Stimulated activated CD4-positive, alpha-beta T cell treated with anti-CD3 and anti-CD28 coated beads, Interleukin-4, amount 100 ng/mL, for 4 hours (primary cell): Measurements from ENCODE around the gene SURF1.

Experiments used
- DNase-seq, 2 experiments: peaks; one replicate each; pipeline ENCODE4 v3.0.0-alpha.2; 2020

Gene SURF1

DNA sequence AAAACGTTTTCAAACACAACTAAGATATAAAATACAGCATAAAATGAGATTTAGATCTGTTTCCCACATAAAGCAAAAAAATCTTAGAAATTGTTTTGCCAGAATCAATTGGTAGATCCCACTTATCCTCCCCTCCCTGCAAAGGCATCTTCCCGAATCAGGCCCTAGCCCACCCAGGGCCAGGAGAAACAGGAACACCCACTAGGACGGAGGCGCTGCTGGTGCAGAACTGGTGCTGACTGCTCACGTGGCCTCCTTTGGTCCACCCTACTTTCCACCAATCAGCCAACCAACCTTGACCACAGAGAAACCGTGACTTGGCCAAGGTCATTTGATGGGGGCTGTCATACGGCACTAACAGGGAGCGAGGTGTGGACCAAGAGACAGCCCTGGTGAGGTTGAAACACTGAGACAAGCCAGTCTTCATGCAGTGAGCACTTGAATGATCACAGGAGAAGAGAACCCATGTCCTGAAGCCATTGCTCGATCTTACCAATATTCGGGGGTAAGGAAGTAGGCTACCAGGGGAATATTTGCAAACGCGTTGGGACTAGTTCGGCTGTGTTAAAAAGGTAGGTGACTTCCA, 5.3 kb upstream of the SURF1 start:
- no peak for DNase-seq

DNA sequence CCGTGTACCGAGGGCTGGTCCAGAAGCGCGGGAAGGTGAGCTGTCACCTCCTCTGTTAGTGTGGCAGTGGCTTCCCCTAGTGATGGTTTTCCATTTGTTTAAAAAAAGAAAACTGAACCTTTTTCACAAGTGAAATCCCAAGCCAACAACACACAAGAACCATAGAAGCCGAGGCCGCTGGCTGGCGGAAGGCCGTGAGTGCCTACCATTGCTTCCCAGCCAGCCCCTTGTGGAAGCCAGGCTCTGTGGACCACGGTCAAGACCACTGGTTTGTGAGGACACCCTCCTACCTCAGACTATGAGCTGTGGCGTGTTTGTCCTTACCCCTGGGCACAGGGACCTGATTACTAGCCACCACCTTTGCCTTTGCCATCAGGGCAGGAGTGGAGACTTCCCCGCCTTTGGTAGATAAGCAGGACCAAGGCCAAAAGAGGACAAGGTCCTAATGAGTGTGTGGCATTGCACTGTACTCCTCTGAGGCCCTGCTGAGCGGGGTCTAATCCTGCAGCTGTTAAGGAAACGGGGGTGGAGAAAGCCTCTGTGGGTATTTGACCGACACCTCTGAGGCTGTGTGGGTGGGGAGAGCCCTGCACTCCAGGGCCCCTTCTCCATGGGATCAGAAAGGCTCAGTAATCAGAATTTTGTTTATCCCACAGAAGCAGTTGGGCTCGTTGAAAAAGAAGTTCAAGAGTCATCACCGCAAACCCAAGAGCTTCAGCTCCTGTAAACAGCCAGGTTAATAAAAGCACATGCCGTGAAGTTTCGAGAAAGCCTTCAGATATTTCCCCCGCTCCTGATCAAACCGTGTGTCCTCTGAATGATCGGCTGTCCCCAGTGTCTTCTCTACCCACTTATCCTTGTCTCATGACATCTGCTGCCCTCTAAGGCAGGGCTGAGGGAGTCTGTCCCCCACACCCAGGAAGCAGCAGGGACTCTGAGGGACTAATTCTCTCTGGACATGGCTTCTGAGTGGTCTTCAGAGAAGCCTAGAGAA, 4.4 kb upstream of the SURF1 start:
- DNase-seq, result no peak

DNA sequence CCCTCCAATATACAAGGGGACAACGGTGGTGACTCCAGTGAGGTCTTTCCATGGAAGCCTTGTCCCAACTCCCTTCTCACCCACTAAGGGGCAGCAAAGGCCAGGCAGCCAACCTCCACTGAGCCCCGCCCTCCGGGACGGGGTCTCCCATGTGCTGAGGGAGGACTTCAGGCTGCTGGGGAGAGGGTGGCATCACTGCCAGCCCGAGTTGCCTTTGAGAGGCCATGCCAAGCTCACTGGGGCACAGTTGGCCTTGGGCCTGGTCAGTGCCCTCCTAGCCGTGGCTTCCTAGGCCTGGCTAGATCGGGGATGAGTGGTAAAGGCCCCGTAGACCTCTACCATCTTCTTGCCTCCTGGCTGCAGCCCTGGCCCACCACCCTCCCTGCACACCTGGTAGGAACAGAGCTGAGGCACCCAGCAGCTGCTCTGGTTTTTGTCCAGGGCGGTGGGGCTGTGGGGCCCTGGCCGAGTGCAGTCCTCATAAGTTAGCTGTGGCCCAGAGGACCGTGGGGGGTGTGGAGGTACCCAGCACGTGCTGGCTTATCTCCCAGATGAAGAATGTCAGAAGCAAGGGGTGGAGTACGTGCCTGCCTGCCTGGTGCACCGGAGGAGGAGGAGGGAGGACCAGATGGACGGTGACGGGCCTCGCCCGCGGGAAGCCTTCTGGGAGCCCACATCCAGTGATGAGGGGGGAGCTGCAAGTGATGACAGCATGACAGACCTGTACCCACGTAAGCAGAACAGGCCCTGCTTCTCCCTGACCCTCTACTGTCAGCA, 3.3 kb upstream of the SURF1 start:
- no peak for DNase-seq

DNA sequence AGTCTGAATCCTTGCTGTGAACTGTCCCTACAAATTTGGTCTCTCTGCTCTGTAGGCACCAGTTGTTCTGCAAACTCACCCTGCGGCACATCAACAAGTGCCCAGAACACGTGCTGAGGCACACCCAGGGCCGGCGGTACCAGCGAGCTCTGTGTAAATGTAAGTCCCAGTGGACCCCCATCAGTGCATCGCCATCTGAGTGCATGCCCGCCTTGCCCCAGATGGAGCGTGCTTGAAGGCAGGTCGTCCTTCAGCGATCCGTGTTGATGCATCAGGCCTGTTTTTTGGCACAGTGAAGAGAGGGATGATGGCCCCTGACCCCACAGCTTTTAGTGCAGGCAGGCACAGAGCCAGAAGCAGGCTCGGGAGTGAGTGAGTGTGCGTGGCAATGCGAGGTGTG, 1.4 kb upstream of the SURF1 start:
- no peak for DNase-seq

DNA sequence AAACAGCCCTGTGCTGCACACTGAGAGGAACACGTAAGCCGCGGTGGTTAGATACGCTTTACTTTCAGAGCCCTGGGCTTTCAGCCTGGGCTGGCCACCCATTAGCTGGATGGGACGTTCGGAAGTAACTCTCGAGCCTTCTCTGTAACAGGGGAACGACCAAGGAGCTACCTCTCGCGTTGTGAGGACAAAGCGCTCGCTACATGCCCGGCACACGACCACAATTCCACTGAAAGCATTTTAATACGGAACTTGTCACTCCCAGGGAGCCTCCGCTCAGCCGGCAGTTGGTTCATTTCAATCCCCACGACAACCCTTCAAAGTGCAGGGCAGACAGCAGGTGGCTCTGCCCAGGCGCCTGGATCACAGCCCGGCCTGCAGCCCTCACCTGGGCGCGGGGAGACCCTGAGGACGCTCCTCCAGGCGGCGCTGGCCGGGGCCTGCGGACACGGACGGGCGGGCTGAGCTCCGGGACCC, 368 bp downstream of the SURF1 start:
- no peak for DNase-seq

DNA sequence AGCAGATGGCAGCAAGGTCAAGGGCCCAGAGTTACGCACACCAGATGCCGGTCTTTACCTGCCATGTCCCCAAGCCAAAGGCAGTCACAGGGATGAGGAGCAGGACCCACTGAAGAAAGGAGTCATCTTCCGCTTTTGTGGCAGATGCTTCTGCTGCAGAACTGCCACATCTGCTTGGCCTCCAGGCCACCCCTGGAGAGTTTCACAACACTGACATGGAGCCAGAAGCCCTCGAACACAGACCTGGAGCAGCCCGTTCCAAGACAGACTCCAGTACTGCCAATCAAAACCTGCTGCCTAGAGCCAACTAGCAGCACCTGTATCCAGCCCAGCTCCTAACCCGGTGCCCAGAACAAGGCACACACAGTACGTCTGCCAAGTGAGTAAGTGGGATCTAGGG, 1.5 kb downstream of the SURF1 start:
- no peak for DNase-seq

DNA sequence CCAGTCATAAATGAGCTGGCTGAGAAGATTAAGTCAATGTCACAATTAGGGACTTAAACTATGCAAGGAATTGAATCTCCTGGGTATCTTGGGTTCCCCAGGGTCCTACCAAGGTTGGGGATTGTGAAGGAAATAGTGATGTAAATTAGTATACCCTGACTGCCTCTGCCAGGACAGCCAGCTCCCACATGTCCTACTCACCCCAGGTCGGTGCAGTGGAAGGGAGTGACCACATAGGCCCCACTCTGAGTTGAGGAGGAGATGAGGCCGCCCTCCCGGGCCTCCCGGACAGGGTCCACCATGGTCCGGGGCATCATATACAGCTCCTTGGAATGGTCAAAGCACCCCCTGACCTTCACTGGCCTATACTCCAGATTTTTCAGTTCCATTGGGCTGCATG, 2.7 kb downstream of the SURF1 start:
- DNase-seq, result no peak

DNA sequence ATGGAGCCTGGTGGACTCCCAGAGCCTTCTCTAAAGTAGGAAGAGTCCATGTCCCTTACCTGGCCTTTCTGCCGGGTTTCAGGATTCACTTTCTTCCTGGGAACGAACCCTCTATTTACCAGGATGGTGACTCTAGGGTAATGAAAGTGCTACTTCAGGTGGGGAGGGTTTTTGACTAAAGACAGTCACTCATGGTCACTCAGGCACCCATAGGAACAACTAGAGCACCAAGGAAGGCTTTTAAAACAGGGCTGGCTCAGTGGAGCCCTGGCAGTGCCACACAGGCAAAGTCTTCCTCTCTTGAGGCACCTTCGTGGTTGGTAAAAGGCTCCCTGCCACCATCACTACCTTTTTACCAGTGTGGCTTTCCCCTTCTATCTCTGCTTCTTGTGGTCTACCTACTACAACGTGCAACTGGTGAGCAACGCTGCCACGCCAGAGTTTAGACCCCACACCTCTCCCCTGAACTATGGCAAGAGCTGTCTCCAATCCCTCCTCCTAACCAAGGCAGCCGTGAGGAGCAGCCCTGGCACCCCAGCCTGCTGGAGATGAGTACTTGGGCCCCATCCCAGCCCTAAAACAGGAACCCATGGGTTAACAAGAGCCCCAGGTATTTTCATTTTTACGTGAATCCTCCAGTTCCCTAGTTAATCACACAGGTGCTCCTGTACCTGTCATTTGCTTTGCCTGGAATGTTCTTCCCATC, 3.5 kb downstream of the SURF1 start:
- DNase-seq, result no peak

DNA sequence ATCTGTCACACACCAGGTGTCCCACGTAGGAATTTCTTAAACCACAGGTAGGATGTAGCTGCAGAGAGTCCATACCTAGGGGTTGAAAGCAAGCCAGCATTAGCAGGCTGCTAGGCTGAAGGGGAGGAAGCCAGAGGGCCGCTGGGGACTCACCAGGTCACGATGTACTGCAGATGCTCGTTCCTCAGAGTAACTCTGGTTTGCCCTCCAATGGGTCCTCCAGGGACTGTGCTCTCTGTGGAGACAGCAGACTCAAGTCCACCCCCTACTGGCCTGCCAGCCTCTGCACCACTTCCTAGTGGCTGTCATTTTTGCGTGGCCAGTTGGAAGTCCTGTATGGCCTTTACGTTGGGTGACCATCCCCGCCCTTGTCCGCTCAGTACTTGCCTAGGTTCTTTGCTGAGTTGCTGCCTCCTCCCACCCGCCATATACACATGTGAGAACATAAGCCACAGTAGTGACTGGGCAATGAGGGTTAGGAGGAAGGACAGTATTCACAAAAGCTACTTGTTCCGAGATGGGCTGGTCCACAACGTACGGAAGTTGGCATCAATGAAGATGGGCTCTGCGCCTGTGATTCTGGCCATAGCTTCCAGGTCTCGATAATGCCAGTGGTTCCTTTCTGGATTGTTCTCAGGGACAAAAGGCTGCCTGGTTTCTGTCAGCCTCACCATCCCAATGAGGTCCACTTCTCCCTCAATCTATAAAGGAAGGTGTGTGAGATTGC, 4.2 kb downstream of the SURF1 start:
- DNase-seq, result peak in 1 of 2 experiments; percentile 30

DNA sequence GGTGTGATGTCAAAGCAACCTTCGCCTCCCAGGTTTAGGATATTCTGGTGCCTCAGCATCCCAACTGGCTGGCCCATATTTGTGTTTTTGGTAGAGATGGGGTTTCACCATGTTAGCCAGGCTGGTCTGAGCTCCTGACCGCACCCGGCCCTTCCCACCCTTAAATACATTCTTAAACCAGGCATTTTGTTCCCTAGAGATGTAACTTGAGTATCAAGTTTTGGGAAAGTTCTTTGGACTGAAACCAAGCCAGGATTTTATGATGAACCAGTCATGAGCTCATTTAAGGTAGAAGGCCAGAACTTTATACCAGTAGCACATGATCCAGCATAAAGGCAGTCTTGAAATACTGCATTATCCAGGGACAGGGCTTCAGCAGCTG, 4.8 kb downstream of the SURF1 start:
- DNase-seq, result no peak

DNA sequence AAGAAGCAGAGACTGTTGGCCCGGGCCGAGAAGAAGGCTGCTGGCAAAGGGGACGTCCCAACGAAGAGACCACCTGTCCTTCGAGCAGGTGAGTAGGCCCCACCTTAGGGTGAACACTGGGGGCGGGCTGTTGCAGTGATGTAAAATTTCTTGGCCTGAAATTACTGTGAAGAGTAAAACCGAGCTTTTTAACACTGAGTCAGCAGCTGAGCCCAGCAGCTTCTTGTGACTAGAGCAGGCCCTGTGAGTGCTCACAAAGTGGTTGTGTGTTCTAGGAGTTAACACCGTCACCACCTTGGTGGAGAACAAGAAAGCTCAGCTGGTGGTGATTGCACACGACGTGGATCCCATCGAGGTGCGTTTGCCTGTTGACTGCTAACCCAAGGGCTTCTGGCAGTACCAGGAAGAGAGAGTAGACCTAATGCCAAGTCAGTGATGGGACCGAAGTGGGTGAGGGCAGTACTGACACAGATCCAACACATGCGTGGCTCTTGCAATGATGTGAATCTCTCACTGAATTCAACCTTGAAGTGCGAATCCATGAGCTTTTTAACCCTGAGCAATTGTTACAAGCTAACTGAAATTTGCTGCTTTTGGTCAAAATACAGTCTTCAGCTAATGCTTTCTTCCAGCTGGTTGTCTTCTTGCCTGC, 6.2 kb downstream of the SURF1 start:
- DNase-seq, result no peak

DNA sequence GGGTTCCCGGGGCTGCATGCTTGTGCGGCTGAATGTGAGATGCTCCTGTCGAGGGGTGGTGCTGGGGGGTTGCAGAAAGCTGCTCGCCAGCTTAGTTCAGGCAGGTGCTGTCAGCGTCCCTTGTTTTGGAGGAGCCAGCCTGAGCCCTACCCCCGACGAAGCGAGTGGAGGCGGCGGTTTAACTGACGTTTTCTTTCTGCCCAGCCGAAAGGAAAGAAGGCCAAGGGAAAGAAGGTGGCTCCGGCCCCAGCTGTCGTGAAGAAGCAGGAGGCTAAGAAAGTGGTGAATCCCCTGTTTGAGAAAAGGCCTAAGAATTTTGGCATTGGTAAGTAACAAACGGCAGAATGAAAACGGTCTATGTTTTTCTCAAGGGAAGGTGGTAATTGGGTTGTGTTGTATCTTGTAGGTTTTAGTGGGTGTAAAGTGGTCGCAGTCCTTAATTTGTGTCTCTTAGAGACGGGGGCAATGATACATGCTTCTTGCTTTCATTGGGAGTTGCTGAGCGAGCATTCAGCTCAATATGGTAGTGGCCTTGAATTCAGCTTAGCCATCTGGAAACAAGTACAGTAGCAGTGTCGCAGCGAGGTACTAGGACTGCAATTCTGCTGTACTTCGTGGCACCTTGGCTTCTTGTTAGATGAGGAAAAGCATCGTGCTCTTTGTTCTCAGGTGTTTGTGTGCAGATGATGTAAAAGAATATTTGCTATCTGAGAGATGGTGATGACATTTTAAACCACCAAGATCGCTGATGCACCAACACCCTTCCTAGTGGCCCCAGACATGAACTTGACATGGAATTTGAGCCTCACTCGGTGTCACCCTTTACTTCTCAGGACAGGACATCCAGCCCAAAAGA, 7.3 kb downstream of the SURF1 start:
- no peak for DNase-seq

DNA sequence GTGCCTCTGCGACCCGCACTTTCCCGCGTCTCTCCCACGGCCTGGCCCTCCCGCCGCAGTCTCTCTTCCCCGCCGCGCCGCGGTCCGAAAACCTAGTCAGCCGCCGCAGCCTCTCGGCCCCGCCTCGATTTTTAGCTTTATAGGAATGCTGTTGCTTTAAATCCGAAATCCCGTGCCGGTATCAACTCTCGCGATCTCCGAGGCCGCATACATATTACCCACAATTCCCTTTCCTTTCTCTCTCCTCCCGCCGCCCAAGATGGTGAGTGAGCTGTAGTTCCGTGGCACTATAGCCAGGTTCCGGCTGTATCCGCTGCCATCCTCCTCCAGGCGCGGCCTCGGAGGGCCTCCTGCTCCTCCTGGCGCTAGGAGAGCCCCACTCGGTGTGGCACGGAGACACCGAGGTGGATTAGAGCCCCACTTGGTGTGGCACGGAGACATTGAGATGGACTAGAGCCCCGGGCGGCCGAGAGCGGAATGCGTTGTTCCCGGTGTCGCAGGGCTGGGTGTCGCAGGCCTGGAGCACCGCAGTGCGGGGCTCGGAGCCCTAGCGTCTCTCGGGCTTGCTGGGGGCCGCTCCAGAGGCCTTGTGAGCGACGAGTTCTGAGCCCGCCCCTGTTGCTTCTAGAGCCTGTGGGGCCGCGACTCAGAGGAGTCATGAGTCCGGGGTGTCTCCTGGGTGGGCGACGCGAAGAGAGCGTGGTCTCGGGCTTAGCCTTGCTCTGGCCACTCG, 8.1 kb downstream of the SURF1 start, which contains the start of the genes MED22 and RPL7A:
MED22 (minus strand) TSS at position 147 of the 733 bp plus-strand sequence. CDS start 1,469 bp downstream, outside the sequence.
RPL7A (plus strand) TSS at position 234 of the 733 bp plus-strand sequence; CDS start at position 260, 26 bp downstream.
- DNase-seq, result peak; percentile 87 to 92

DNA sequence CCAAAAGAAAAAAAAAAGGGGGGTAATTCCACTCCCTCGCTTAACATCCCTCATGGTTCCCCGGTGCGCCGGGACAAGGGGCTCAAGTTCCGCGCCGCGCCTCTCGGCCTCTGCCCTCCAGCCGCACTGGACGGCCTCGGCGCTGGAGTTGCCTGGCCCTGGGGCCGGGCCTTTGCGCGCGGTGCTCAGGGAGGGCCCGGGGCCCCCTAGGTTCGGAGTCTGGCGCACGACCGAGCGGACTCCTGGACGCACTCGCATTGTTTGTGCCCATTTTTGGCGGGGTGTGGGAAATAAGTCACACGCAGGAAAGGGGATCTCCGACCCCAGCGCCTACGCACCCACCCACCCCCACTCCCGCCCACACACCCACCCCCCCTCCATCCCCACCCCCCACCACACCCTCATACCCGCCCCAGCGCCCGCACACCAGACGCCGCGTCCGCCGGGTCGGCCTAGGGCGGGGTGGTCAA, 8.7 kb downstream of the SURF1 start:
- no peak for DNase-seq

DNA sequence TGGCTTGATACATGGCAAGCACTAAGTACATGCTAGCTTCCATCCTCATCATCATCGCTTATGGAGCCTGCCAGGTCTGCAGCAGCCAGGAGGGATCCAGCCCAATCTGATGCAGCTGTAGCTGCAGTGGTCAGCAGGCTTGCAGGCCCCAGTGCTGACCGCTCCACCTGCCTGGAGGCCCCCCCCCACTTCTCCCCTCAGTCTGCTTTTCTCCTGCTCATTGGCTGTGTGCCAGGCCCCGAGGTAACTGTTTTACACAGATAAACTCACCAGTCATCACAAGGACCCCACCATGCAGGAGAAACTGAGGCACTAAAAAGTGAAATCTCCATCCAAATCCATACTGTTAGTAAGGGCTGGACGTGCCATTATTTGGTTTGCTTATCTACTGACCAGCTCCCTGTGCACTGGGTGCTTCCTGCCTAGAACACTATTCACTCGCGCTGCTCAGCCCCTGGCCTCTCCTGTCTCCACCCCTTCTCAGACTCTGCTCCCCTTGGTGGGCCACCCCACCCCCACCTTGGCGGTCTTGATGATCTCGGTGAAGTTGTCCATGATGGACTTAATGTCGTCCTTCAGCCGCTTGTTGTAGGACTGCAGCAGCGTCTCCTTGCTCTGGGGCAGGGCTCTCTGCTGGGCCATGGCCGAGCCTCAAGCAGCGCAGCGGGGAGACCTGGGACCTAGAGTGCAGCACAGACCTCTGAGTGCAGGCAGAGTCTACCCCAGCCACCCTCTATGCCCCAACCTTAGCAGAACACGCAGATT, 10.1 kb downstream of the SURF1 start:
- DNase-seq, result no peak

DNA sequence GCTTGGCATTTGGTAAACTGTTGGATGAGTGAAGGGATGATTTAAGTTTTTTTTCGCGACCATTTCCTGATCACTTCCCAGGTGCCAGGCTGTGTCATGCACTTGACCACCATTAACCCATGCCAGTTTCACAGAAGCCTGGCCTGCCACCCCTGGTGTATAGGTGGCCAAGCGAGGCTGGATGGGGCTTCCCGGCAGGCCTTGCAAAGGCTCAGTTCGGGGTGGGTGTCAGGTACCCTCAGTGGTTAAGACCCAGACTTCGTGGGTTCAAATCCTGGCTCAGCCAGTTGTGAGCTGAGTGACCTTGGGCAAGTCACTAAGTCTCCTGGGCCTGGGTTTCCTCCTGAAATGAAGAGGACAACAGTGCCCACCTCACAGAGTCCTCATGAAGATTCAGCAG, 10.7 kb downstream of the SURF1 start:
- DNase-seq, result no peak

DNA sequence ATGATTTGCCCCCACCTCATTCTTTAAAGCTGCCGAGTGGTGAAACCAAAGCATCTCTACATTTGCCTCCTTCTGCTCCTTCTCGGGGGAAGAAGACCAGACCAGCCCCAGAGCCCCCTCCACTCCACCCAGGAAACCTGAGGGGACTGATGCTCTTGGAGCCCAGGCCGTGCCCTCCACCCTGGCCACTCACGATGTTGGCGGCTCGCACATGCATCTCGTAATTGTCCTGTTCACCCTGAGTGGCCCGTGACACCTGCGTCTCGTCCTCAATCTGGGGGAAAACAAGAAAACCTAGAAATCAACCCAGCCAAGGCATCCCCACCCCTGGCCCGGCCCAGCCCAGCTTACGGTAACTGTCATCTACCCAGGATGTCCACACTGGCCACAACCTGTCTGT, 11.3 kb downstream of the SURF1 start:
- no peak for DNase-seq

DNA sequence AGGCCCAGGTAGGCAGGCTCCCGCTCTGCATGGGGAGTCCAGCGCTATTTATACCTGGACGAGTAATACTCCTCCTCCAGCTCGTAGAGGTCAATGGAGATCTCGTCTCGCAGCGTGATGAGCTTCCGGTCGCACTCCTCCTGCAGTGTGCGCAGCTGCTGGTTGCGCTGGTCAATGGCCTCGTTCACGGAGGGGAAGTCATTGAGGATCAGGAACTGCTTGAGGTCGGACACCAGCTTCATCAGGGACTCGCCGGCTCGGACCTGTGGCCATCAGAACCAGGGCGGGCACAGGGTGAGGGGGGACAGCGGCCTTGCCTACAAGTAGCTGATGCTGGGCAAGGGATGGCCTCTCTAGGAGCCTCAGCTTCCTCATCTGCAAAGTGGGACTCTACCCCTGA, 12.2 kb downstream of the SURF1 start:
- DNase-seq, result no peak

DNA sequence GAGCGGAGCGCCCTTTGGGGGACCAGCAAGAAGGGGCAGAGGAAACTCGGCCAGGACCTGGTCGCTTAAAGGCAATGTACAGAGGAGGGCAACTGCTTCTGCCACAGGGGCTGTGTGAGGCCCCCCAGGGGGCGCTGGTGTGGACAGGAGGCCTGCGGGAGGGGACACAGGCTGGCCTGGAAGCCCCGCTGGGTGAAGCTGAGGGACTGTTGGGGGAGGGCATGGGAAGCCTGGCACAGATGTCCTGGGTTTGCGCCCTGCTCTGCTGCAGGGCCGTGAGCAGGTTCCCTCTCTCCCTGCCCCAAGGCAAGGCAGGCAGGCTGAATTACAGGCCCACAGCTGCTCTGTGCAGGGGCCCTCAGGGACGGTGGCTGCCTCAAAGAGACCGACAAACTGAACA, 13.7 kb downstream of the SURF1 start:
- no peak for DNase-seq
